ENCODE measurements around the gene CLCNKB.
A peak's percentile ranks its signal among the peaks of the same experiment; 100 is the strongest.

The CLCNKB gene

DNA sequence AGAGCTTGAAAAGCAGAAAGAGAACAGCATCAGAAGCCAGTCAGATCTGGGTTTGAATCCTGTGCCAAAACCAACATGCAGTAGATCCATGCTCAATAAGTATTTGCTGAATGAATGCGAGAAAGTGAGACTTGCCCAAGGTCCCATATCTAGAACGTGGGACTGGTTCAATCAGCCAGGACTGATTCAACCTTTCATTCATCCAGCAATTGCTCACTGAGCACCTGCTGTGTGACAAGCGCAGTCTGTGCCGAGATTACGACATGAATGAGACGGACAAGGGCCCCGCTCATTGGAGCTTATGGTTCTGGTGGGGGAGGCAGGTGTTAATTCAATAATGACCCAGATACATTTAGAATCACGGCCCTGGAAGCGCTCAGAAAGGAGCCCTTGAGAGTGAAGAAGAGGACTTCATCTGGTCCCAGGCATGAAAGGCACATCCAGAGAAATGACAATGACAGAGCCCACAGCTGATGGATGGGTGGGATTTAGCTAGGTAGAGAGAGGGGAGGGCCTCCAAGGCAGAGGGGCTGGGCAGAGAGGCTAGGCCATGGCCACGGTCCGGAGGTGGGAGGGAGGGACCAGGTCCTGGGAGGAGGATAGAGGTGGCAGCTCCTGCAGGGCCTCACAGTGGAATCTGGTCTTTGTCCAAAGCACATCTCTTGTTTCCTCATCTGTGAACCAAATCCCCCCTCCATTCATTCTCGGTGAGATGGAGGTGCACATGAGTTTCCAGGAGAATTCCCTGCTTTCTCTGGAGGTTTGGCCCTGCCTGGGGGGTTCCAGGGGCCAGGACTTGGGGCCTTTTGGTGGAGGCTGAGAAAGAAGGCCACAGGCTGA is 34.0 kb downstream of the CLCNKB start:
- TF ChIP-seq ZFX (IDR thresholded peaks at IDR 0.05; ENCODE audit: borderline replicate concordance), result no peak
- TF ChIP-seq, protein P1, sequence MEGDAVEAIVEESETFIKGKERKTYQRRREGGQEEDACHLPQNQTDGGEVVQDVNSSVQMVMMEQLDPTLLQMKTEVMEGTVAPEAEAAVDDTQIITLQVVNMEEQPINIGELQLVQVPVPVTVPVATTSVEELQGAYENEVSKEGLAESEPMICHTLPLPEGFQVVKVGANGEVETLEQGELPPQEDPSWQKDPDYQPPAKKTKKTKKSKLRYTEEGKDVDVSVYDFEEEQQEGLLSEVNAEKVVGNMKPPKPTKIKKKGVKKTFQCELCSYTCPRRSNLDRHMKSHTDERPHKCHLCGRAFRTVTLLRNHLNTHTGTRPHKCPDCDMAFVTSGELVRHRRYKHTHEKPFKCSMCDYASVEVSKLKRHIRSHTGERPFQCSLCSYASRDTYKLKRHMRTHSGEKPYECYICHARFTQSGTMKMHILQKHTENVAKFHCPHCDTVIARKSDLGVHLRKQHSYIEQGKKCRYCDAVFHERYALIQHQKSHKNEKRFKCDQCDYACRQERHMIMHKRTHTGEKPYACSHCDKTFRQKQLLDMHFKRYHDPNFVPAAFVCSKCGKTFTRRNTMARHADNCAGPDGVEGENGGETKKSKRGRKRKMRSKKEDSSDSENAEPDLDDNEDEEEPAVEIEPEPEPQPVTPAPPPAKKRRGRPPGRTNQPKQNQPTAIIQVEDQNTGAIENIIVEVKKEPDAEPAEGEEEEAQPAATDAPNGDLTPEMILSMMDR (IDR thresholded peaks at IDR 0.05), result no peak
- H3K27ac ChIP-seq, result peak overlapping the region; percentile 14

DNA sequence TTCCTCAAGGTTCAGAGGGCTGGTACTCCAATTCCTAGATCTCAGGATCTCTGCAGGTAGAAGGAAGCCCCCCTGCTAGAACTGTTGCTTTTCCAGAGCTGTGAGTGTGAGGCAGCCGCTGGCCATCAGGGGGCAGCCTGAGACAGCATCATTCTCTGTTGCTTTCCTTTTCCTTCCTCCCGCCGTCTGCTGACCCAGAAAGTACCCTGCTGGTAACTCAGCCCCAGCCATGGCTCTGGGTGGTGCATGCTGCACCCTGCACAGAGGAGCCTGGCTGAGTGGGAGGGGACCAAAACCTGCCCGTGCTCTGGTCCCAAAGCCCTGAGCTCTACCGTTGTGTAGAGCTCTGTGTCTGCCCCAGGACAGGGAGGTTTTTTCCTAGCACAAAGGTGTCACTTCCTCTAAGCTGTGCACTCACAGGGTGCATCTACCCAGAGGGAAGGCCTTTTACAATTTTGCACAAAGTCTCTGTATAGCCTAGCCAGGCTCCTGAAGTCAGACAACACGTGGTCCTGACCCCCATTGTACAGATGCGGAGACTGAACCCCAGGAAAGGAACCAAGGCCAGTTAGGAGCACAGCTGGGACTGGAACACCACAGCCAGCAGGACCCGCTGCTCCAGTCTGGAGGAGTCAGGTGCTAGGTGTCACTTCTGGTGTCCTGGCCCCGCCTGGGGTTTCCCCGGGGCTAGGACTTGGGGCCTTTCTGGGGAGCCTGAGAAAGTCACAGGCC is 35.5 kb downstream of the CLCNKB start:
- TF ChIP-seq, protein P1 (IDR thresholded peaks at IDR 0.05), result peak; percentile 87
- TF ChIP-seq ZFX (IDR thresholded peaks at IDR 0.05; ENCODE audit: borderline replicate concordance), result no peak
- peak overlapping the region; percentile 20; the same call in 1 of the 2 replicates for H3K27ac ChIP-seq

GRCh38 chr1:16080422-16081150 is 37.0 kb downstream of the CLCNKB start:
- TF ChIP-seq, protein P1 (IDR thresholded peaks at IDR 0.05), result no peak
- no peak for TF ChIP-seq ZFX (IDR thresholded peaks at IDR 0.05; ENCODE audit: borderline replicate concordance)
- H3K27ac ChIP-seq, result no peak overlapping the region

DNA sequence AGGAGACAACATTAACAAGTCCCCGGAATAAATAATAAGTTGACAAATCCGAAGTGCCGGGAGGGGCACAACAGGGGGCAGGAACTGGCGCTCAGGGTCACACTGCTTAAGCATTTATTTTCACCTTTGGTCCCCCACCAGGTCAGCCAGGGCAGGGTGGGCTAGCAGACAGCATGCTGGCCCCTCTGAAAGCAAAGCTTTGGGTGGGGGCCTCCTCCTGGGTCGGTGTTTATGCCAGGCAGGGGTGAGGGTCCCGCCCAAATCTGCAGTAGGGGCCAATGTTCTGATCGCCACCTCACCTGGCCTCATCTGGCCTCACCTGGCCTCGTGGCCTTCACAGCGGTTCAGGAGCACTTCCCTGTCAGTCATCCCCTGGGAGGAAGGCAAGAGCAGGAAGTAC is 38.1 kb downstream of the CLCNKB start:
- H3K27ac ChIP-seq, result peak overlapping the region; percentile 17; the same call in 1 of the 2 replicates
- TF ChIP-seq, protein P1 (IDR thresholded peaks at IDR 0.05), result no peak

GRCh38 chr1:16082283-16083038 is 38.9 kb downstream of the CLCNKB start:
- peak overlapping the region; percentile 17; the same call in 1 of the 2 replicates for H3K27ac ChIP-seq
- no peak for TF ChIP-seq ZFX (IDR thresholded peaks at IDR 0.05; ENCODE audit: borderline replicate concordance)
- TF ChIP-seq, protein P1 (IDR thresholded peaks at IDR 0.05), result peak; percentile 96

DNA sequence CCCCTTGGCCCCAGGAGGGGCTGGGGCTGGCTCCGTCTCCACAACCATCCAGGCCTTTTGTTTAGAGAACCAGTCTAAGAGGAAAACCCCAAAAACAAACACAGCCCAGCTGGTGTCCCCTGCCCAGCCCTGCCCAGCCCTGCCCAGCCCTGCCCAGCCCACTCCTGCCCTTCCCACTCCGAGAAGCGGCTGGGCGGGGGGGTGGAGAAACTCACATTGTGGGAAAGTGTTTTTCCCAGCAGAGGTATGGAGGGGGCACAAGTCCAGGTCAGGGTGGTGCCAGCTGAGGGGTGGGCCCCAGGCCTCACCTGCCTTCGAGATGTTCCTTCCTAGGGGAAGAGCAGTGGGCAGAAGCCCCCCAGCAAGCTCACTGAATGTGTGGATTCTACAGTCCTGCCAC is 39.9 kb downstream of the CLCNKB start:
- TF ChIP-seq ZFX (IDR thresholded peaks at IDR 0.05; ENCODE audit: borderline replicate concordance), result no peak
- TF ChIP-seq, protein P1 (IDR thresholded peaks at IDR 0.05), result no peak
- H3K27ac ChIP-seq, result no peak overlapping the region
